Right hindlimb (tissue), 1 donor: ENCODE measurements around the gene NUCB1.
A peak's percentile ranks its signal among the peaks of the same experiment; 100 is the strongest.

Experiments
- DNase-seq: peaks from one replicate; pipeline ENCODE4 v3.0.0-alpha.2; 2018

Gene NUCB1

DNA sequence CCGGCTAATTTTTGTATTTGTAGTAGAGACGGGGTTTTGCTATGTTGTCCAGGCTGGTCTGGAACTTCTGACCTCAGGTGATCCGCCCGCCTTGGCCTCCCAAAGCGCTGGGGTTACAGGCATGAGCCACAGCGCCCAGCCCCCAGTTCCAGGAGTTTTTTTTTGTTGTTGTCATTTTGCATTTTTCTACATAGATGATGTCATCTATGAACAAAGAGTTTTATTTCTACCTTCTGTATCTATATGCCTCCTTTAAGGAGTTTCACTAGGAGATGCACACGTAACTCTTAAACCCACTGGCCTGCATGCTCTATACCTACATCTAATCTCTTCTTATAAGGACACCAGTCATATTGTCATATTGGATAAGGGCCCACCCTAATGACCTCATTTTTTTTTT lies 38.1 kb downstream of the NUCB1 start:
- no peak for DNase-seq

DNA sequence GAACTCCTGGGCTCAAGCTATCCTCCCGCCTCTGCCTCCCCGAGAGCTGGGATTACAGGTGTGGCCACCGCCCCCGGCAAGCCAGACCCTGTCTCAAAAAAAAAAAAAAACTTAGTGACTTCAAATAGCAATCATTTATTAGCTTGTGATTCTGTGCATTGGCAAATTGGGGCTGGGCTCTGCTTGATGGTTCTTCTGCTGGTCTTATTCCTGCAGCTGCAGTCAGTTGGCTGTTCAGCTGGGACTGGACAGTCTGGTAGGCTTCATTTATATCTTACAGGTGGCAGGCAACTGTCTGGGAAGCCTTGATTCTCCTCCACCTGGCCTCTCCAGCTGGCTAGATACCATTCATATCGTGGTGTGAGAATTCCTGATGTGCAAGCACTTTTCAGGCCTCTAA lies 40.8 kb downstream of the NUCB1 start:
- DNase-seq = no peak

DNA sequence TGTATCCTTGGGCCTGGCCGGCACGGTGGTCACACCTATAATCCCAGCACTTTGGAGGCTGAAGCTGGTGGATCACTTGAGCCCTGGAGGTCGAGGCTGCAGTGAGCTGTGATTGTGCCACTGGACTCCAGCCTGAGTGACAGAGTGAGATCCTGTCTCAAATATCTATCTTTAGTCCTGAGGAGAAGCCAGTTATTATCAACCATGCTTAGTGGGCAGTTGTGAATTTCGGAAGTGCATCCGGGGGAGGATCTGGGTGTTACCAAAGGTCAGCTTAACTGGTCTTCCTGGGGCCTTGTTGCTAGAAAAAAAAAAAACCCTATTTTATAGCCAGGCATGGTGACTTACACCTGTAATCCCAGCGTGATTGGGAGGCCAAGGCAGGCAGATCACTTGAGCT lies 43.0 kb downstream of the NUCB1 start:
- no peak for DNase-seq

DNA sequence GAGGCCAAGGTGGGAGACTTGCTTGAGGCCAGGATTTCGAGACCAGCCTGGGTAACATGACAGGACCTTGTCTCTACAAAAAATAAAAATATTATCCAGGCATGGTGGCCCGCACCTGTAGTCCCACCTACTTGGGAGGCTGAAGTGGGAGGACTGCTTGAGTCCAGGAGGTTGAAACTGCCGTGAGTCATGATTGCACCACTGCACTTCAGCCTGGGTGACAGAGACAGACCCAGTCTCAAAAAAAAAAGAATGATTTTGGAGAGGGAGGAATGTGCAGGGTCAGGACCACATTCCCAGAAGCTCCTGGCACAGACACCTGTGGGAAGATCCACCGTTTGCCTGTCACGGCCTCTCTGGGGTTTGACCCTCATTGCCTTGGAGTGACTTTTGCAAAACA lies 45.3 kb downstream of the NUCB1 start:
- DNase-seq = no peak

DNA sequence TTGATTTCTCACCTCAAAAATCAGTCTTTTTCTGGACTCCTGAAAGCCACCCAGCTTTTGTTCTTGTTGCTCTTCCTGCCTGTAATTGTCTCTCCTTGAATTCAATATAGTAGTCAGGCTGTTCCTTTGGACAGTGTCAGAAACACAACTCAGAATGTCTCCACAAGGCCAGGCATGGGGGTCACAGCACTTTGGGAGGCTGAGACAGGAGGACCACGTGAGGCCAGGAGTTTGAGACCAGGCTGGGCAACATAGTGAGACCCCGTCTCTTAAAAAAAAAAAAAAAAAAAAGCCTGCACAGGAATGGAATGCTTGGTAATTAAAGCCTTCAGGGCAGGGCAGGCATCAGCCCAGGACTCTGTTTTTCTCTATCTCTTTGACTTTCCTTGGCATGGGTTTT lies 45.7 kb downstream of the NUCB1 start:
- no peak for DNase-seq

DNA sequence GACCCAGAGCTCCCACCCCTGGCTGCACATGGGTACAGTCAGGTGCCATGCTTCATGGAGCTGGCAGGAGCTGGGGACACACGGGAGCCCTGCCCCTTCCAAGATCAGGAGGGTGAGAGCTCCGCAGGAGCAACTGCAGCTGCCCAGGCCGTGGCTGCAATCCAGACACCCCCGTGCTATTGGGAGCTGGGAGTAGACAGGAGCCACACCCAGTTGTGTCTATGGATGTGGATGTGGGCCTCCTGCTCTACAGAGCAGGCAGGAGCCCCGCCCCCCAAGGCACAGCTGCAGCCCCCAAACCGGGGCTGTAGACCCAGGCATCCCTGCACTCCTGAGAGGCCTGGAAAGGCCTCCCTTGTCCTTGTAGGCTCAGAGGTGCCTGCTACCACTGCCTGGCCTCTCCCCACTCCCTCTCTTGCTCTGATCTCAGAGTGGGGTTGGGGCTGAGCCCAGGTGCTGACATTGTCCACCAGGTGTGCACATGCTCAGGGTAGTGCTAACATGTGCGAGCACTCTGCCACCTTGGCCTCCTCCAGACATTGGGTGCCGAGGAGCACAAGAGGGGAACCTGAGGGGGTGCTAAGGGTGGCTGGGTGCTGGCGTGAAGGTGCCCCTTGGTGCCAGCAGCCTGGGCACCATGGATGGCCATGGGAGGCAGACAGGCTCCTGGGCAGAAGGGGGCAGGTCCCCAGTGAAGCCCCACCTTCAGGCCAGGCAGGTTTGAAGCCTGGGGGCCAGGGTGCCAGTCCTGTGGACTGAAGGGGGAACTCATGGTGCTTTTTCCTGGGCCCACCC lies 46.5 kb downstream of the NUCB1 start:
- no peak for DNase-seq

DNA sequence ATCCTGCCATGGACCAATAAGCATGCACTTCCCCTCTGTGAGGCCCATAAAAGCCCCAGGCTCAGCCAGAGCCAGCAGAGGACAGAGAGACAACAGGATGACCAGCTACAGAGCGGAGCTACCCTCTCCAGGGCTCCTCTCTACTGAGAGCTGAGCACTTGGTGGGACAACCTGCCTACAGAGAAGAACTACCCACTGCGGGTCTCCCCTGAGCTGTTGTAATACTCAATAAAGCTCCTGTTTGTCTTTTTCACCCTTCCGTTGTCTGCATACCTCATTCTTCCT lies 47.1 kb downstream of the NUCB1 start:
- DNase-seq = no peak

DNA sequence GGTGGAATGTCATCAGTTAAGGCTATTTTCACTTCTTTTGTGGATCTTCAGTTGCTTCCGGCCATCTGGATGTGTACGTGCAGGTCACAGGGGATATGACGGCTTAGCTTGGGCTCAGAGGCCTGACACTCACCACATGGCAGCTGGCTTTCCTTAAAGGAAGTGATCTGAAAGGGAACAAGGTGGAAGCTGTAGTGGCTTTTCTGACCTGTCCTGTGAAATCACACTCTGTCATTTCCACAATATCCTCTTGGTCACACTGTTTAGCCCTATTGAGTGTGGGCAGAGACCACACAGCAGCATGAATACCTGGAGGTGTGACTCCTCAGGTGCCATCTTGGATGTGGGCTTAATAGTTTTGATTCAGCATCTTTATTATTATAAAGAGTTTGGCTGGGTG lies 50.0 kb downstream of the NUCB1 start:
- no peak for DNase-seq

DNA sequence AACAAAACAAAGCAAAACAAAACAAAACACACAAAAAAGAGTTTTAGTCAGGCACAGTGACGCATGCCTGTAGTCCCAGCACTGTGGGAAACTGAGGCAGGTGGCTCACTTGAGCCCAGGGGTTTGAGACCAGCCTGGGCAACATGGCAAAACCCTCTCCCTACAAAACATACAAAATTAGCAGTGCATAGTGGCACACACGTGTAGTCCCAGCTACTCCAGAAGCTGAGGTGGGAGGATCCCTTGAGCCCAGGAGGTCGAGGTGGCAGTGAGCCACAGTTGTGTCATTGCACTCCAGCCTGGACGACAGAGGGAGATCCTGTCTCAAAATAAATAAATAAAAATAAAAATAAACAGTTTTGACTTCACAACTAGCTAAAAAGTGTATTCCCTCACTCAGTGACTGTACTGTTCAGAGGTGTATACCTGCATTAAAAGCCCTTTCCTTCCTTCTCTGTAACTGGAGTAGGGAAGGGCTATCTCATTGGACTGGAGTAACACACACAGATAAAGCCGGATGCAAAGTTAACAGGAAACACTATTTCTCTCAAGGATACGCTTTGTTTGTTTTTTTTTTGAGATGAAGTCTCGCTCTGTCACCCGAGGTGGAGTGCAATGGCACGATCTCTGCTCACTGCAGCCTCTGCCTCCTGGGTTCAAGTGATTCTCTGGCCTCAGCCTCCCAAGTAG lies 50.9 kb downstream of the NUCB1 start:
- DNase-seq = no peak

DNA sequence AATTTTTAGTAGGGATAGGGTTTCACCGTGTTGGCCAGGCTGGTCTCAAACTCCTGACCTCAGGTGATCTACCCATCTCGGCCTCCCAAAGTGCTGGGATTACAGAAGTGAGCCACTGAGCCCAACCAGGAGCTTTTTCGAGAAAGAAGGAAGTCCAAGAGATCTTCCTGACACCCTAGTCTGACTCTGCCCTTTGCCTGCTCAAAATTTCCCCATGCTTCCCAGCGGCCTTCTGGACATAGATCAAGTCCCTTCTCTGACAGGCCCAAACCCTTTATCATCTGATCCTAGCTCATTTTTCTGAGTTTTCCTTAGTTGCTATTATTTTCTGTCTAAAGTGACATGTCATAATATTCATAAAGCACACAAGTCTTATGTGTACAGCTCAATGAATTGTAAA lies 53.0 kb downstream of the NUCB1 start:
- no peak for DNase-seq

DNA sequence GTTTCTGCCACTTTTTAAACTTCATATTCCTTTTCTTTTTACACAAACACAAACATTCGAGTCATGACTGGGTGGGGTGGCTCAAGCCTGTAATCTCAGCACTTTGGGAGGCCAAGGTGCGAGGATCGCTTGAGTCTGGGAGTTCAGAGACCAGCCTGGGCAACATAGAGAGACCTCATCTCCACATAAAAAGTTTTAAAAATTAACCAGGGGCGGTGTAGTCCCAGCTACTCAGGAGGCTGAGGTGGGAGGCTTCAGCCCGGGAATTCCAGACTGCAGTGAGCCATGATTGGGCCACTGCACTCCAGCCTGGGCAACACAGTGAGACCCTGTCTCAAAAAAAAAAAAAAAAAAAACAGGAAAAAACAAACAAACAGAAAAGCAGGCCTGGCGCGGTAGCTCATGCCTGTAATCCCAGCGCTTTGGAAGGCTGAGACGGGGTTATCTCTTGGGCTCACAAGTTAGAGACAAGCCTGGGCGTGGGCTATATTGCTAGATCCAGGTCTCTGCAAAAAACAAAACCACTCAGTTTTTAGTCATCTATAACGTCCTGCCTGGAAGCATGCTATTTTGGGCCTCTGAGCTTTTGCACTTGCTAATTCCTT lies 54.0 kb downstream of the NUCB1 start:
- no peak for DNase-seq

DNA sequence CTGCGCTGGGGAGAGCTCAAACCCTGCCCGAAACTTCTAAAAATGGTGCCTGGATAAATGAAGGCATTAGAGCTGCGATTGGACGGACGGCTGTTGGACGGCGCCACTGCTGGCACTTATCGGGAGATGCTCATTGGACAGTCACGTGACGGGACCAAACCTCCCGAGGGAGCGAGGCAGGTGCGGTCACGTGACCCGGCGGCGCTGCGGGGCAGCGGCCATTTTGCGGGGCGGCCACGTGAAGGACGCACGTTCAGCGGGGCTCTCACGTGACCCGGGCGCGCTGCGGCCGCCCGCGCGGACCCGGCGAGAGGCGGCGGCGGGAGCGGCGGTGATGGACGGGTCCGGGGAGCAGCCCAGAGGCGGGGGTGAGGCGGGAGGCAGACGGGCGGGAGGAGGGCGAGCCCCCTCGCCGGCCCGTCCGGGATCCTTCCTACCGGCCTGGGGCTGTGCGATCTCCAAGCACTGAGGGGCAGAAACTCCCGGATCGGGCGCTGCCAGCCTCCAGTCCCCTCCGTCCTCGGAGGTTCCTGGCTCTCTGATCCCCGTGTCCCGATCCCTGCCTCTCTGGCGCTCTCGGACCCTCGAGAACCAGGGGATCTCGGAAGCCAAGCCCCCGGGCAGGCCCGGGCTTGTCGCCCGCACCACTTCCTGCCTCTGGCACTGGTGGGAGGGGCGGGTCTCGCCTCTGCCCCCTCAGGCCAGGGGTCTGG lies 54.6 kb downstream of the NUCB1 start, which contains the start of gene BAX:
TSS of gene BAX (plus strand) at position 281 of the 713 bp plus-strand sequence. CDS start at position 335, 54 bp downstream.
- DNase-seq = peak; percentile 98

DNA sequence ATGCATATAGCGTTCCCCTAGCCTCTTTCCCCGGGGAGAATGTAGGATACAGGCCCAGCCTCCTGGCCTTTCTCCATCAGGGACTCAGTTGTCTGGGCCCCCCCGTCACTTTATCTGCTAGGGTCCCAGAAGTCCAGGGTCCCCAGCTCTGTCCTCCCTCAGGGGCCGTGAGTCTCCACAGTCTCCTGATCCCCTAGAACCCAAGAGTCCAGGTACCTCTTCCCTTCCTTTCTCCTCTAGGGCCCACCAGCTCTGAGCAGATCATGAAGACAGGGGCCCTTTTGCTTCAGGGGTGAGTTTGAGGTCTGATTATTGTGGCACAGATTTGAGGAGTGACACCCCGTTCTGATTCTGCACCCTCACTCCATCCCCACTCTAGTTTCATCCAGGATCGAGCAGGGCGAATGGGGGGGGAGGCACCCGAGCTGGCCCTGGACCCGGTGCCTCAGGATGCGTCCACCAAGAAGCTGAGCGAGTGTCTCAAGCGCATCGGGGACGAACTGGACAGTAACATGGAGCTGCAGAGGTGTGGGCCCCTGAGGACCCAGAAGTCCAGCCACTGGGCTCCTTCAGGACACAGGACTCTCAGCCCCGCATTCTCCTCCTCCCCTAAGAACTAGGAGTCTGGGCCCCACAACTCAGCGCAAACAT lies 55.3 kb downstream of the NUCB1 start:
- DNase-seq = no peak

DNA sequence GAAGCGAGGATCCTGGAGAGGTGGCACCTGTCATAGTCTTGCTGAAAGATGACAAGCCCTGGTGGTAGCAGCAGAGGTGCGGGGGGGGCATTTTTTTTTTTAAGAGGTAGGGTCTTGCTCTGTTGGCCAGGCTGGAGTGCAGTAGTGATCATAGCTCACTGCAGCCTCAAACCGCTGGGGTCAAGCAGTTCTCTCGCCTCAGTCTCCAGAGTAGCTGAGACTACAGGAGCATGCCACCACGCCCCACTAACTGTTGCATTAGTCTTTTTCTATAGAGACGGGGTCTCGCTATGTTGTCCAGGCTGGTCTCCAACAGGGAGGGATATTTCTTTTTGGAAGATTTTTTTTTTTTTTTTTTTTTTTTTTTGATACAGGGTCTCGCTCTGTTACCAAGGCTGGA lies 57.9 kb downstream of the NUCB1 start:
- no peak for DNase-seq

DNA sequence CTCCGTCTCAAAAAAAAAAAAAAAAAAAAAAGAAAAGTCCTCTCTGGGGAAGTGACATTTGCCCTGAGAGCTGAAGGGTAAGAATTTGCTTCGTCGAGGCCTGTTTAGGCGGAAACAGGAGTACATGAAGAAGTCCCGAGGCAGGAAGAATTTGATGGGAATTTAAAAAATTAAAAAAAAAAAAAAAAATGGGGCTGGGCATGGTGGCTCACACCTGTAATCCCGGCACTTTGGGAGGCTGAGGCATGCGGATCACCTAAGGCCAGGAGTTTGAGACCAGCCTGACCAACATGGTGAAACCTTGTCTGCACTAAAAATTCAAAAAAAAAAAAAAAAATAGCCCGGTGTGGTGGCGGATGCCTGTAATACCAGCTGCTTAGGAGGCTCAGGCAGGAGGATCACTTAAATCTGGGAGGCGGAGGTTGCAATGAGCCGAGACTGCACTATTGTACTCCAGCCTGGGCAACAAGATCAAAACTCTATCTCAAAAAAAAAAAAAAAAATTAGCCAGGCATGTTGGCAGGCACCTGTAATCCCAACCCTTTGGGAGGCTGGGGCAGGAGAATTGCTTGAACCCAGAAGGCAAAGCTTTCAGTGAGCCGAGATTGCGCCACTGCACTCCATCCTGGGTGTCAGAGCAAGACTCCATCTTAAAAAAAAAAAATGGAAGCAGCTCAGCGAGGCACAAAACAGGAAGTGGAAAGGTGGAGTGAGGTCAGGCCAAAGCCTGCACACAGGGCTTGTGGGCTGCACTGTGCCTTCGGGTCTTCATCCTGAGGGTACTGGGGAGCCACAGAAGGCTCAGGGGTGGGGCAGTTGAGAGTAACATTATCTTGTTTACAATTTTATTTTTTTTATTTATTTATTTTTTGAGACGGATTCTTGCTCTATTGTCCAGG lies 59.5 kb downstream of the NUCB1 start:
- DNase-seq = no peak

DNA sequence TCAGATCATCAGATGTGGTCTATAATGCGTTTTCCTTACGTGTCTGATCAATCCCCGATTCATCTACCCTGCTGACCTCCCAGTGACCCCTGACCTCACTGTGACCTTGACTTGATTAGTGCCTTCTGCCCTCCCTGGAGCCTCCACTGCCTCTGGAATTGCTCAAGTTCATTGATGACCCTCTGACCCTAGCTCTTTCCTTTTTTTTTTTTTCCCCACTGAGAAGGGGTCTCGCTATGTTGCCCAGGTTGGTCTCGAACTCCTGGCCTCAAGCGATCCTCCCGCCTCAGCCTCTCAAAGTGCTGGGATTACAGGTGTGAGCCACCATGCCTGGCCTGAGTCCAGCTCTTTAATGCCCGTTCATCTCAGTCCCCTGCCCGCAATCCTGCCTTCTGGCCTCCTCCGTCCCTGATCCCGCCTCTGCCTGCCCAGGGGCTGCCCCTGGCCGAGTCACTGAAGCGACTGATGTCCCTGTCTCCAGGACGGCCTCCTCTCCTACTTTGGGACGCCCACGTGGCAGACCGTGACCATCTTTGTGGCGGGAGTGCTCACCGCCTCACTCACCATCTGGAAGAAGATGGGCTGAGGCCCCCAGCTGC lies 61.0 kb downstream of the NUCB1 start:
- DNase-seq = no peak

DNA sequence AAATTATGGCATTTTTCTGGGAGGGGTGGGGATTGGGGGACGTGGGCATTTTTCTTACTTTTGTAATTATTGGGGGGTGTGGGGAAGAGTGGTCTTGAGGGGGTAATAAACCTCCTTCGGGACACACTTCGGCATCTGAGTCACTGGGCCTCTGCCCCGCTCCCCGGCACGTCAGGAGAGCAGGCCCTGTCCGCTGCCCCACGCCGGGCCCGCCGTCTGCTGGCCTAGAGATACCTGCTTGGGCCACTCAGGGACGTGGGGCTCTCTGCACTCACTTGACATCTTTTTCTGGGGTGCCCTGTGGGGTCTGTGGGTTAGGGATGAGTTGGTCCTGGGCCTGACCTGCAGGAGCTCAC lies 61.5 kb downstream of the NUCB1 start:
- no peak for DNase-seq

DNA sequence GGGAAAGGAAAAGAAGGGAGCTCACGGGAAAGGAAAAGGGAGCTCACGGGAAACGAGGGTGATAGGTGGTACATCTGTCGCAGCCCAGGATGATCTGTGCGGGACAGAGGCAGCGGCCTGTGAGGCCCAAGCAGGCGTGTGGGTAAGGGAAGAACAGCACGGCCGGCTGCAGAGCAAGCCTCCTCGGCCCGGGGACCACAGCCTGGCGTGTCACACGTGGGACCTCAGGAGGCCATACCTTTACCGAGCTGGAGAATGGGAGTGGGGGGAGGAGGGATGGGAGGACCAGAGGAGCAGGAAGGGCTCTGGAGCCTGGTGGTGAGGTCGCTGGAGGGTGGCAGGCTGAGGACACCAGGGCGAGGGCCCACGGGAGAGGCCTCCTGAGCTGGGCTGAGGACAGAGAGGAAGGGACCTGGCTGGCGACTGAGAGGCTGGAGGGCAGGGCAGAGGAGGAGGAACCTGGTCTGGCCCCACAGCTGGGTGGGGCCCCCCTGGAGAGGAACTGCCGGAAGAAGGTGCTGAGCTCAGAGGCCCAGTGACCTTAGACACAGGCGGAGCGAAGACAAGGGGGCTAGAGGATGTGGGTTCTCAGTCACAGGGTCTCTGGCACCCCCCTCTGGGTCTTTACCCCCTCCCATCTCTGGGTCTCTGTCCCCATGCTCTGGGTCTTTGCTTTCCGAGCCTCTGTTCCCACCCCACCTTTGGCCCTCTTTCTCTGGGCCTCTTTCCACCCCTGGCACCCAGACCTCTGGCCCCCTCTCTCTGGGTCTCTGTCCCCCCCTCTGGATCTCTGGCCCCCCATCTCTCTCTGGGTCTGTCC lies 62.1 kb downstream of the NUCB1 start:
- no peak for DNase-seq

DNA sequence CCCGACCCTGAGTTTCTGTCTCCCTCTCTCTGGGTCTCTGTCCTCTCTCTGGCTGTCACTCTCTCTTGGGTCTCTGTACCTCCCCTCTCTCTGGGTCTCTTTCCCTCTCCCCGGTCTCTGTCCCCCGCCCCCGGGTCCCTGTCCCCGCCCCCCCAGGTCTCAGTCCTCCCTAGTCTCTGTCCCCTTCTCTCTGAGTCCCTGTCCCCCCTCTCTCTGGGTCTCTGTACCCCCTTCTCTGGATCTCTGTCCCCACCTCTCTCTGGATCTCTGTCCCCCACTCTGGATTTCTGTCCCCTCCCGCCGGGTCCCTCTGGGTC lies 62.7 kb downstream of the NUCB1 start:
- DNase-seq = no peak

DNA sequence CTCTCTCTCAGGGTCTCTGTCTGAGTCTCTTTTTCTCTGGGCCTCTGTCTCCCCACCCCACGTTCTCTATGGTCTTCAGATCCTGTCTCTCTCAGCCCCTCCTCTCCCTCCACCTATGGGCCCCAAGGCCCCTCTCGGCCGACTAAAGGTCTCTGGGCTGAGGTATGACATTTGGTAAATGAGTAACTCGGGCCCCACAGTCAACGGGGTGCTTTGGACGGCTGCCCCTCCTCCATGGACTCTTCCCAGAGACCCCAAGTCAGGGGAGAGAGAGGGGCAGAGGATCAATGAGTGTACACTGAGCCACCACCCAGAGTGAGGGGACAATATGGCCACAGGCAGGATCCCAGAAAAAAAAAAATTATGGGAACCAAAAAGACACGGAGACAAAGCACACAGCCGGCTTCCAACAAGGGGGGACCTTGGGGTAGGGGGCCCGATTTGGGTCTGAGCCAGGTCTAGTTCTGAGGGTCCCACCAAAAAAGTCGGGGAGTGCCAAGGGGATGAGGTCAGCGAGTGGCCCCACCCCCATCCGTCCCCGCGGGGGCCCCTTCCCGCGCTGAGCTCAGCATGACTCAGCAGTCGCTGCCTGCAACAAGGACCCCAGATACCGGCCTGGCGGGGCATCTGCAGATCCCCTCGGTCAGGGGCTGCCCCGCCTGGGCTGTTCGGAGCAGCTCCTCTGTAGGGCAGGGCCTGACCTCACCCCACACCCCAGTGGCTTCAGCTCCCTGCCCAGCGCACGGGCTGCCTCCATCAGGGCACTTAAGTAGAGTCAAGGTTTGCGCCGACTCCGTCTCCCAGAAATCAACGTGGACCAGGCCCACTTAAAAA lies 63.5 kb downstream of the NUCB1 start:
- peak; percentile 81 for DNase-seq
